Astrocyte of the cerebellum (primary cell): Measurements from ENCODE around the gene LRRC45.
A peak's percentile ranks its signal among the peaks of the same experiment; 100 is the strongest.

ENCODE experiments used
- DNase-seq: peaks from one replicate; pipeline ENCODE4 v3.0.0-alpha.2; 2011; ENCODE audit warnings: low read depth
- H3K4me3 ChIP-seq: 2 replicates; pipeline ENCODE4 v1.5.1; 2011; ENCODE audit warnings: mild to moderate bottlenecking, low read depth, low read length, moderate library complexity
- CTCF ChIP-seq: IDR thresholded peaks from 2 replicates; pipeline ENCODE4 v1.5.1; 2012; ENCODE audit warnings: low read length, low read depth, moderate library complexity, mild to moderate bottlenecking; ENCODE audit errors: missing control alignments
- in situ Hi-C: cut with HindIII; loops from 2 replicates; pipeline ENCODE4 v1.10.0; 2017; ENCODE audit warnings: low sequenced_read_pairs

The LRRC45 gene

GRCh38 chr17:82019690-82020571 is 3.2 kb upstream of the LRRC45 start:
- DNase-seq = no peak
- no peak overlapping the region for H3K4me3 ChIP-seq
- TF ChIP-seq CTCF = peak; percentile 73
- in situ Hi-C loops = no loop called here

GRCh38 chr17:82020572-82021106 is 2.5 kb upstream of the LRRC45 start:
- H3K4me3 ChIP-seq = no peak overlapping the region
- DNase-seq = no peak
- TF ChIP-seq CTCF = no peak
- in situ Hi-C loops = no loop called here

GRCh38 chr17:82021107-82021899 is 1.8 kb upstream of the LRRC45 start:
- H3K4me3 ChIP-seq = peak overlapping the region; percentile 78
- DNase-seq = peak; percentile 40
- in situ Hi-C loops = no loop called here
- peak; percentile 70 for TF ChIP-seq CTCF

- DNase-seq = no peak
- no peak for TF ChIP-seq CTCF
- in situ Hi-C loops = no loop called here
- H3K4me3 ChIP-seq = peak overlapping the region; percentile 78
These were observed 1.2 kb upstream of the LRRC45 start for GRCh38 chr17:82021900-82022309.

GRCh38 chr17:82022310-82022980 is 660 bp upstream of the LRRC45 start, which contains the start of gene CENPX:
Gene CENPX (minus strand): TSS chr17:82022878. CDS start chr17:82022861, 17 bp downstream.
- no peak for DNase-seq
- H3K4me3 ChIP-seq = peak within 1 kb of the TSS; percentile 78
- no peak for TF ChIP-seq CTCF
- in situ Hi-C loops = no loop called here
